OCI-LY7 (cell line): ENCODE data around the gene GM2A. TPM values are rescaled to one million over a fixed set of nuclear protein-coding genes. Genes with fewer than 3 reads are reported as not detected.
"Not testable (repeated sequence)": the region's sequence is repeated elsewhere in the genome, so short reads cannot be mapped to it uniquely, and the experiment has no call there.

Experiments
- BruUV-seq: library from RNA; stranded (reverse); fragments of 400-500 nt; replicated peaks from 2 replicates; lab custom pipeline; 2021; lab: Mats Ljungman, UMichigan
- CTCF ChIA-PET: fragments of 300-600 bp; sonication (Branson Sonifier 250); formaldehyde crosslinking; loops from one replicate; lab custom pipeline; 2022; ENCODE audit warnings: antibody characterized with exemption; ENCODE audit not compliant: unreplicated experiment; lab: Charles Lee
- POLR2A ChIA-PET: fragments of 300-600 bp; sonication (Branson Sonifier 250); formaldehyde crosslinking; loops from one replicate; lab custom pipeline; 2022; ENCODE audit warnings: antibody characterized with exemption; lab: Charles Lee
- DNase-seq: peaks from one replicate; pipeline ENCODE4 v3.0.0-alpha.2; 2015; ENCODE audit warnings: low spot score
- H2AFZ ChIP-seq: fragments of 200-600 bp; sonication (generic), shearing (Covaris generic); 2 replicates; pipeline ENCODE4 v1.6.1; 2014; ENCODE audit warnings: mild to moderate bottlenecking, antibody characterized with exemption, low read length, moderate library complexity
- H3K27ac ChIP-seq: fragments of 200-600 bp; sonication (generic); 2 replicates; pipeline ENCODE4 v1.5.1; 2014; ENCODE audit warnings: mixed run types, low read depth, mild to moderate bottlenecking, moderate library complexity, low read length, inconsistent platforms; ENCODE audit not compliant: poor library complexity, severe bottlenecking
- H3K36me3 ChIP-seq: fragments of 200-600 bp; sonication (generic); 2 replicates; pipeline ENCODE4 v1.6.1; 2014; ENCODE audit warnings: mild to moderate bottlenecking, antibody characterized with exemption, low read length, moderate library complexity, mixed read lengths; ENCODE audit not compliant: insufficient read depth
- H3K4me1 ChIP-seq: fragments of 200-600 bp; sonication (generic); 2 replicates; pipeline ENCODE4 v1.5.1; 2014; ENCODE audit warnings: mild to moderate bottlenecking, low read length; ENCODE audit not compliant: insufficient read depth, poor library complexity, severe bottlenecking
- H3K4me2 ChIP-seq: fragments of 200-600 bp; sonication (generic); 2 replicates; pipeline ENCODE4 v1.6.1; 2014; ENCODE audit warnings: mild to moderate bottlenecking, low read length
- H3K4me3 ChIP-seq: fragments of 200-600 bp; sonication (generic); 2 replicates; pipeline ENCODE4 v1.5.1; 2014; ENCODE audit warnings: mild to moderate bottlenecking, low read depth, low read length; ENCODE audit not compliant: poor library complexity, severe bottlenecking
- H3K79me2 ChIP-seq: fragments of 200-600 bp; sonication (generic); 2 replicates; pipeline ENCODE4 v1.6.1; 2016; ENCODE audit warnings: low read depth, mild to moderate bottlenecking, low read length, moderate library complexity, mixed read lengths; ENCODE audit not compliant: insufficient read depth
- H3K9me2 ChIP-seq: fragments of 200-600 bp; sonication (generic); 2 replicates; pipeline ENCODE4 v1.6.1; 2016; ENCODE audit warnings: mild to moderate bottlenecking, low read length, mixed read lengths; ENCODE audit not compliant: insufficient read depth
- H3K9me3 ChIP-seq: fragments of 200-600 bp; sonication (generic); 2 replicates; pipeline ENCODE4 v1.6.1; 2014; ENCODE audit warnings: mild to moderate bottlenecking, mixed run types, low read length, mixed read lengths
- H4K20me1 ChIP-seq: fragments of 200-600 bp; sonication (generic); 2 replicates; pipeline ENCODE4 v1.6.1; 2014; ENCODE audit warnings: mild to moderate bottlenecking, antibody characterized with exemption, low read length, moderate library complexity, mixed read lengths; ENCODE audit not compliant: insufficient read depth
- EZH2phosphoT487 ChIP-seq: fragments of 200-600 bp; sonication (generic); IDR thresholded peaks from 2 replicates; pipeline ENCODE4 v1.6.1; 2018; ENCODE audit warnings: low read depth, borderline replicate concordance, mild to moderate bottlenecking, mixed run types, antibody characterized with exemption, low read length, moderate library complexity, mixed read lengths
- intact Hi-C: fragments of 100-400 bp; cut with micrococcal nuclease; formaldehyde crosslinking; loops from one replicate; pipeline ENCODE4 v1.10.0; 2022; ENCODE audit not compliant: unreplicated experiment
- total RNA-seq, 2 experiments: library from RNA; depleted of rRNA in 1 of 2; stranded (reverse); fragments of >200 nt in 1 of 2; shearing (Covaris generic) in 1 of 2; gene quantifications; 2 replicates each; pipeline ENCODE4 v1.2.3, GENCODE V29; 2014 to 2022
- TF ChIP-seq, protein P1 (sequence below): fragments of 200-600 bp; sonication (generic); conservative IDR thresholded peaks from 2 replicates; pipeline ENCODE4 v1.5.1; 2014; ENCODE audit warnings: mild to moderate bottlenecking, antibody characterized with exemption, low read length, moderate library complexity, mixed read lengths

GM2A gene
- total RNA-seq, 2 experiments from 2014 or later: 52.4 to 64.5 TPM

DNA sequence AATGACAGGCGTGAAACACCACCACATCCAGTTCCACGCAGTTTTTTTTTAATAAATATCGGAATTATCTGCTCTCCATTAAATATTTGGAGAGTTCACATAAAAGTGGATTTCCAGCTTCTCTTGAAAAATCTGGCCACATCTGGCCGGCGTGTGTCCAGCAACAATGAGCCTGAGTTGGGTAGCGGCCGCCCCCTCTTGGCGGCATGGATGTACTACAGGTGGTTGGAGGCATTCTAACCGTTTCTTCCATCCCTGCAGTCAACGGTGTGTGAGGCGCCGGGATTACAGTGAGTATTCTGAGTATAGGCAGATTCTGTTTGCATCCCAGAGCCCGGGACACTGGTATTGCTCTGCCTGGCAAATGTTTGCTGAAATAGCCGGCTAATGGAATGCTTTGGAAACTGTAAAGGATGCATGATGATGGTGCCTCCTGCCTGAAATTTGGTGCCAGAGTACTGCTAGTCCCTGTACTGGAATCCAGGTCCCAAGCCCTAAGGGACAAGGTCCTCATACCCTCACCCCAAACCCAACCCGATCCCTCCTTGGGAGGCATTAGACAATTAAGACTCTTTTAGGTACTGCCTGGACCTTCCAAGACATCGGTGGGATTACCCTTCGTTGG, 13.6 kb upstream of the GM2A start:
- H3K9me2 ChIP-seq: no peaks in the 10 kb centered on the region
- H3K27ac ChIP-seq: peak overlapping the region; percentile 72
- DNase-seq: peak; percentile 81
- ChIA-PET POLR2A (interaction anchor here (0.6 to 13.2 kb wide), 10 partner anchors 12 to 786 kb away, joined by 4 to 272 read pairs (median 8); partner anchors contain the start of genes CCDC69 and GM2A), CTCF (interaction anchor here (0.7 to 2.2 kb wide), 12 partner anchors 13 to 122 kb away, joined by 3 to 17 read pairs (median 4); partner anchors contain the start of gene CCDC69)
- no peaks in the 10 kb centered on the region for H3K9me3 ChIP-seq
- H3K4me1 ChIP-seq: peaks cover 79% of the 10 kb centered on the region
- peak overlapping the region; percentile 69 for H3K4me2 ChIP-seq
- TF ChIP-seq, protein P1, sequence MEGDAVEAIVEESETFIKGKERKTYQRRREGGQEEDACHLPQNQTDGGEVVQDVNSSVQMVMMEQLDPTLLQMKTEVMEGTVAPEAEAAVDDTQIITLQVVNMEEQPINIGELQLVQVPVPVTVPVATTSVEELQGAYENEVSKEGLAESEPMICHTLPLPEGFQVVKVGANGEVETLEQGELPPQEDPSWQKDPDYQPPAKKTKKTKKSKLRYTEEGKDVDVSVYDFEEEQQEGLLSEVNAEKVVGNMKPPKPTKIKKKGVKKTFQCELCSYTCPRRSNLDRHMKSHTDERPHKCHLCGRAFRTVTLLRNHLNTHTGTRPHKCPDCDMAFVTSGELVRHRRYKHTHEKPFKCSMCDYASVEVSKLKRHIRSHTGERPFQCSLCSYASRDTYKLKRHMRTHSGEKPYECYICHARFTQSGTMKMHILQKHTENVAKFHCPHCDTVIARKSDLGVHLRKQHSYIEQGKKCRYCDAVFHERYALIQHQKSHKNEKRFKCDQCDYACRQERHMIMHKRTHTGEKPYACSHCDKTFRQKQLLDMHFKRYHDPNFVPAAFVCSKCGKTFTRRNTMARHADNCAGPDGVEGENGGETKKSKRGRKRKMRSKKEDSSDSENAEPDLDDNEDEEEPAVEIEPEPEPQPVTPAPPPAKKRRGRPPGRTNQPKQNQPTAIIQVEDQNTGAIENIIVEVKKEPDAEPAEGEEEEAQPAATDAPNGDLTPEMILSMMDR: peak; percentile 99
- TF ChIP-seq EZH2phosphoT487: no peak
- H2AFZ ChIP-seq: peak overlapping the region; percentile 25; the same call in 1 of the 2 replicates
- H3K79me2 ChIP-seq: no peaks in the 10 kb centered on the region
- BruUV-seq: no TSS peak
- intact Hi-C loops: loop anchor here (1.0 kb wide), 4 partner anchors 25 to 188 kb away; no protein-coding TSS in a partner anchor
- no peaks in the 10 kb centered on the region for H4K20me1 ChIP-seq
- H3K4me3 ChIP-seq: peak overlapping the region; percentile 49
- no peaks in the 10 kb centered on the region for H3K36me3 ChIP-seq

DNA sequence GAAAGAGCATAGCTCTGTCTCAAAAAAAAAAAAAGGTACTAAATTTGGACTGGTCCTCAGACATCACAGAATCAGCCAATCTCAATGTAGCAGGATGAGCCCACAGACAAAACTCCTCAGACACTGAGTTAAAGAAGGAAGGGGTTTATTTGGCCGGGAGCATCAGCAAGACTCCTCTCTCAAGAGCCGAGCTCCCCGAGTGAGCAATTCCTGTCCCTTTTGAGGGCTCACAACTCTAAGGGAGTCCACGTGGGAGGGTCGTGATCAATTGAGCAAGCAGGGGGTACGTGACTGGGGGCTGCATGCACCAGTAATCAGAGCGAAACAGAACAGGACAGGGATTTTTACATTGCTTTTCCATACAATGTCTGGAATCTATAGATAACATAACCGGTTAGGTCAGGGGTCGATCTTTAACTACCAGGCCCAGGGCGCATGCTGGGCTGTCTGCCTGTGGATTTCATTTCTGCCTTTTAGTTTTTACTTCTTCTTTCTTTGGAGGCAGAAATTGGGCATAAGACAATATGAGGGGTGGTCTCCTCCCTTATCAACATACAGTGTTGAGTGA, 12.6 kb upstream of the GM2A start:
- POLR2A ChIA-PET: interaction anchor here (0.8 to 4.2 kb wide), 4 partner anchors 12 to 98 kb away, joined by 3 to 49 read pairs (median 8); partner anchors contain the start of gene GM2A
- H3K36me3 ChIP-seq, BruUV-seq, intact Hi-C loops, H3K4me3 ChIP-seq, H3K79me2 ChIP-seq, H4K20me1 ChIP-seq, H3K9me2 ChIP-seq, H3K9me3 ChIP-seq, DNase-seq, H2AFZ ChIP-seq: not testable (repeated sequence)
- CTCF ChIA-PET: interaction anchor here (1.0 to 1.6 kb wide), 2 partner anchors 26 to 125 kb away, joined by 3 to 4 read pairs; no protein-coding TSS in a partner anchor
- peak overlapping the region; percentile 69 for H3K4me2 ChIP-seq
- peak overlapping the region; percentile 72 for H3K27ac ChIP-seq
- peaks cover 69% of the 10 kb centered on the region for H3K4me1 ChIP-seq

DNA sequence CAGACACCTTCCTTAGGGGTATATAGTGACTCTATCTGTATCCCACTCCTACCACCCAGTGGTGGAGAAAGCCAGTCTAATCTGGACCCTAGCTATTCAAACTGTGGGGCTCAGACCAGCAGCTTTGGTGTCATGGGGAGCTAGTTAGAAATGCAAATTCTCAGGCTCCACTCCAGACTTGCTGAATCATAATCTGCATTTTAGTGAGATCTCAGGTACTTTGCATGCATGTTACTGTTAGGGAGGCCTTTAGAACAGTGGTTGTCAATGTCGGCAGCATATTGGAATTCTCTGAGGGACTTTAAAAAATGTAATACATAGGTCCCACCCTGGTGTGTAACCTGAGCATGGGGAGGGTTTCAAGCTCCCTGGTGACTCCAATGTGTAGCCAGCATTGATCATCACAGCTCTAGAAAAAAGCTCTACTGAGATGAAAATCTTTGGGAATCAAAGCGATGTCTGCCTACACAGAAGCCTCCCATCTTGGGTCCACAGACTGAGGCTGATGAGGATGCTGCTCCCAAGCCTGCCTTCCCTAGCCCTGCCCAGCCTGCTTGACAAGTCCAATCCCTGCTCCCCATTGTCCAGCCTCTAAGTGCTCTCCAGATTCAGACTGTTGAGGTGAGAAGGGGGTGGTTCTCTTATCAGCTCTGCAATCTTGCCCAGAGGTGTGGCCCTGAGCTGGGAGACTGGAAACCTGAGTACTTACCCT, 11.9 kb upstream of the GM2A start:
- Histone ChIP-seq H4K20me1 (no peaks in the 10 kb centered on the region), H3K4me1 (peaks cover 65% of the 10 kb centered on the region), H3K79me2 (no peaks in the 10 kb centered on the region), H3K4me2 (peak overlapping the region; percentile 69), H3K27ac (peak overlapping the region; percentile 23), H3K9me2 (no peaks in the 10 kb centered on the region), H3K9me3 (no peaks in the 10 kb centered on the region), H3K4me3 (no peak overlapping the region), H3K36me3 (no peaks in the 10 kb centered on the region), H2AFZ (no peak overlapping the region)
- ChIA-PET CTCF (interaction anchor here (0.7 to 1.6 kb wide), 4 partner anchors 78 to 189 kb away, joined by 3 to 4 read pairs (median 4); no protein-coding TSS in a partner anchor), POLR2A (interaction anchor here (0.6 to 4.2 kb wide), 10 partner anchors 9 to 587 kb away, joined by 3 to 49 read pairs (median 3); partner anchors contain the start of genes CCDC69 and GM2A)
- TF ChIP-seq, protein P1: peak; percentile 44
- TF ChIP-seq EZH2phosphoT487: no peak
- DNase-seq: no peak
- BruUV-seq: no TSS peak
- intact Hi-C loops: no loop called here
